Medulla oblongata (tissue), 1 donor: ENCODE results near the gene WSCD2.
A peak's percentile ranks its signal among the peaks of the same experiment; 100 is the strongest.

Source experiments
- DNase-seq: peaks from one replicate; pipeline ENCODE4 v3.0.0-alpha.2; 2015; ENCODE audit errors: extremely low spot score

The WSCD2 gene

DNA sequence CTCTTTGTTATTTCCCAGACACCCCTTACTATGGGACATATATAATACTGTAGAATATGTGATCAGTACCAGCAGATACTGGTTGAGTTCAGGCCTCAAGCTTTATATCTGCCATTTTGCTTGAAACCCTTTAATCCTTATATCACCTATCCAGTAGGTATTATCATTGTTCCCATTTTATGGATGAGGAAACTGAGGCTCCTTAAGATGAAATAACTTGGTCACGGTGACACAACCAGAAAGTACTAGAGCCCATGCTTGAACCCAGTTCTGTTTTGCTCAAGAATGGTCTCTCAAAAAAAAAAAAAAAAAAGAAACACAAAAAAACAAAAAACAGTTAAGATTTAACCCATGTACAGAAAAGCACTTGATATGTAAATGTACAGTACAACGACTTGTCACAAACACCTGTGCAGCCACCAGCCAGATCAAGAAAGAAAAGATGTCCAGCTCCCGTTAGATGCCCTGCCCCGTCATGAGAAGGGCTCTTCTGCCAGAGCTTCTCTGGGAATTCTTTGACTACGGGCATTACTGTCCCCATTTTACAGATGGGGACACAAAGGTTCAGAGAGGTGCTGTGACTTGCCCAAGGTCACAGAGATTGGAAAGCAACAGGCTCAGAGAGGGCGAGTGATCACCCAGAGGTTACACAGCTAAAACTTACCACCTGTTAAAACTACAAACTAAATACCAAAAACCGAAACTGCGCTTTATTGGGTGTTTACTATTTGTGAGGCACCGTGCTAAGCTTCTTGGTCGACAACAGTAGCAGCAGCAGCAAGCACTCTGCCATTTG is 669 bp upstream of the WSCD2 start:
- no peak for DNase-seq

GRCh38 chr12:108131035-108131434 is 1.9 kb downstream of the WSCD2 start:
- no peak for DNase-seq

- no peak for DNase-seq
Measured at GRCh38 chr12:108131657-108132126, 2.6 kb downstream of the WSCD2 start.

GRCh38 chr12:108133482-108133881 is 4.4 kb downstream of the WSCD2 start:
- DNase-seq, result no peak

GRCh38 chr12:108134744-108135143 is 5.7 kb downstream of the WSCD2 start:
- no peak for DNase-seq

GRCh38 chr12:108135627-108136026 is 6.5 kb downstream of the WSCD2 start:
- no peak for DNase-seq

DNA sequence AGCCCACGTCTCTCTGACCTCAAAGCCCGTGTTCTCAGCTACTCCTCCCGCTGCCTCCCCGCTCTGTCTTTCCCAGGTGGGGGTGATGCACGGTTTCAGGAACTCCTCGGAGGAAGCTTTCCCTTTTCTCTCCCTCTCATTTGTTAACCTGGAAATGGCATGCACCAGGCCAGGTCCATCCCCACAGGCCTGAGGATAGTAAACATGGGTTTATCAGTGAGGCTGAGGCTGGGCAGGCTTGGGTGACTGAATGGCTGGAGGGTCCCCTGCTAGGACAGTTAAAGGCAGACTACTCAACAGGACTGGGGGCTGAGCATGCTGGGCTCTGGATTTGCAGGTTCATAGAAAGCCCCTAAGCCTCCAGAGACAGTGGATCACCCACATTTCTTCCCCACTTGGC is 7.6 kb downstream of the WSCD2 start:
- DNase-seq, result no peak

- DNase-seq, result no peak
Measured at GRCh38 chr12:108139454-108139853, 10.4 kb downstream of the WSCD2 start.

DNA sequence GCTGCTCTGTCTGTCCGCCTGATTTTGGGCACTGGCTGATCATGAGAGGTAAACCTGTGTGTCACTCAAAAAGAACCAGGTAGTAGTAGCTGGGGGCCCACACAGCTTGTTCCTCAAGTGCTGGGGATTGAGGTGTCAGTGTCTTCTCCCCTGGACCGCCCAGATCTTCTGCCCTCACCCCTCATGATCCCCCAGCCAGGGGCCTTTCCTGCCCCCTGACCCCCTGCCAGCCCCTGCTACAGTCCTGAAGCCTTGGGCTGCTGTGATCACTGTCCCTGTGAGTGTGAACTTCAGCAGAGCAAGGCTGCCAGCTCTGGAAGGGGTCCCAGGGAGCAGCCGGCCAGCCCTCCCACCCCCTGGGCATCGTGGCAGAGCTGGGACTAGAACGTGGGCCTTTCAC is 11.4 kb downstream of the WSCD2 start:
- DNase-seq, result no peak

DNA sequence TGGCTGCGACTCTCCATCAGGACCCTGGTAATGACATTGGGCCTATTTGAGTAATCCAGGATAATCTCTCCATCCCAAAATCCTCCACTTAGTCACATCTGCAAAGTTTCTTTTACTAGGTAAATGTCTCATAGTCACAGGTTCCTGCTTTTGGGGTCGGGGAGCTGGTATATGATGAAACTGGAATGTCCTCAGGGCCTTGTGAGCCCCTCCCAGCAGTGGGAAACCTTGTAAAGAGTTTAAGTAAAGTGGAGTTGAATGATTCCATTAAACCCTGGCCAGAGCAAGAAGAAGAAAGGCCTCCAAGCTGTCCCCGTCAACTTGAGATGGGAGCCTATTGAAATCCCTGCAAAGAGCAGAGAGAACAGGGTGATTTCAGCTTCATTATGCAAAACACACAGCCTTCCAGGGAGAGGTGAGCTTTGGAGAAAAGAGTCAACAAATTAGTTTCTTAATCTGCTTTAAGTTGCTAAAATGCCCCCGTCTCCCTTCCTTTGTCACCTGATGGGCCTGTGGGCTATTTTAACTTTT is 12.6 kb downstream of the WSCD2 start:
- no peak for DNase-seq

GRCh38 chr12:108143144-108143543 is 14.1 kb downstream of the WSCD2 start:
- no peak for DNase-seq

DNA sequence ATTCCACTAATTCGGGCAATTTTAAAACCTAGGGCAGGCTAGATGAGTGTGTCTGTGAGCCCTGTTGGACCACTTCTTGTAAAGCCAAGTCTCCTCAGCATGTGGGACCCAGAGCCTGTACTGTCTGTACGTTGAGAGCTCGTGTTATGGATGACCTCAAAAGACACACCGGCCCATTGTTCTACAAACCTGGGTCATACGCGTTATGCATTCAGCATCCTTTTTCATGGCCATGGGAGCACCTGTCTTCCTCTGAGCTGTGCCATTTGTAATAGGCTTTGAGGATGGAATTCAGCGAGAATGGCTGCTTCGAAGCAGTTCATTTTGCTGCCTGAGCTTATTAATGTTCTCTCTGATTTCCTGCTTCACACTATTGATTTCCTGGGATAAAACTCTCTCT is 15.0 kb downstream of the WSCD2 start:
- DNase-seq, result no peak

DNA sequence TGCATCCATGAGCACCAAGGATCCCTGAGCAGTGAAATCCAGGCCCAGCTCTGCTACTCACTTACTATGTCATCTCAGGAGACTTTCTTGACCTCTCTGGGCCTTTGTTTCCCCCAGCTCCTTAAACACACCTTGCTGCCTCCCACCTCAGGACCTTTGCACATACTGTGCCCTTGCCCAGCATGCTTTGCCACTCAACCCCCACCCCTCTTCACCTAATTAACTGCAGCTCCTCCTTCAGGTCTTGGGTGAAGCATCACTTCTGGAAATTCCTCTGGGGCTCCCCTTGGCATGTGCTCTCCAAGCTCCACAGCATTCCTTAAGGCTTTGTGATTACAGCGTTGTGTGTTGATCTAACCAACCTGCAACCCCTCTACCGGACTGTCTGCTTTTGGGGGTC is 15.9 kb downstream of the WSCD2 start:
- no peak for DNase-seq

GRCh38 chr12:108146035-108146893 is 17.2 kb downstream of the WSCD2 start:
- no peak for DNase-seq

- DNase-seq, result no peak
Measured at GRCh38 chr12:108147279-108147678, 18.2 kb downstream of the WSCD2 start.

GRCh38 chr12:108148521-108149074 is 19.5 kb downstream of the WSCD2 start:
- DNase-seq, result no peak

- no peak for DNase-seq
Measured at GRCh38 chr12:108150436-108150835, 21.3 kb downstream of the WSCD2 start.

DNA sequence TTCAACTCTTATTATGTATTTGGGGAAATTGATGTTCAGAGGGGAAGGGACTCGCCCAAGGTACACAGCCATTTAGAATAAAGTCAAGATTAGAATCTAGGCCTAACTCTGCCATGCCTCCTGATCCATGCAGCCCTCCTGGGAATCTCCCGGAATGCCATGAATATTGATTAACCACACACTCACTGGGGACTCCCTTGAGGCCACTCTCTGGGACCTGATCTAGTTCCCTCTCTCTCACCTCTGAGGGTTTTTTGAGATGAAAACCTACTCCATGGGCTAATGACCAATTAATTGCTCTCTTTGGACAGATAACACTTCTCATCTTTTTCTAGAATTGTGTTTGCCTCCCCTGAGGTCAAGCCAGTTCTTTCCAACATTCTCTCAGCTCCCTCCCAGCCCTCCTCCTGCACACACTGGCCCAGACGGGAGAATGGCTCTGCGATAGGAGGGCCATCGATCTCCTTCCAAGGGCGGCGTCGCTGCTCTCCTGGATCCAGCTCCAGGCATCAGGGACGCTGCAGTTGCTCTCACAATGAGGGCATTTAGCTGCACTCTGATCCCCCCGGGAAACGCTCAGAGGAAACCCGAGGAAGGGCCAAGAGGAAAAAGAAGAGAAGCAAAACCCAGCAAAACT is 22.6 kb downstream of the WSCD2 start:
- no peak for DNase-seq

DNA sequence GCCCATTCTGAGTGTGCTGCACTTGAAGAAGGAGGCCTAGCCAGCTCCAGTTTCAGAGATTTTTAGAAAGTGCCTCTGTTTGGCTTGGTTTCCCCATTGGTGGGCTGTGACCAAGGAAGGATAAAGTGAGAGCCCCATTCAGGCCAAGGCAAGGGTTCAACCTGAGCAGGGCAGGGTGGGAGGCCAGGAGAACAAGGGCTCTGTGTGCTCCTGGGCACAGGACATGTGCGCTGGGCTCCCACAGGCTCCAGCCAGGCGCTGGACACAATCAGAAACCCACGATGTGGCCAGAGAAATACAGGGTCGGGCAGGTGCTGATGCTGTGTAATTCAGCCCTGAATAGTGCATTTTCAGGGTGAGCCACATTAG is 23.1 kb downstream of the WSCD2 start:
- DNase-seq, result no peak

DNA sequence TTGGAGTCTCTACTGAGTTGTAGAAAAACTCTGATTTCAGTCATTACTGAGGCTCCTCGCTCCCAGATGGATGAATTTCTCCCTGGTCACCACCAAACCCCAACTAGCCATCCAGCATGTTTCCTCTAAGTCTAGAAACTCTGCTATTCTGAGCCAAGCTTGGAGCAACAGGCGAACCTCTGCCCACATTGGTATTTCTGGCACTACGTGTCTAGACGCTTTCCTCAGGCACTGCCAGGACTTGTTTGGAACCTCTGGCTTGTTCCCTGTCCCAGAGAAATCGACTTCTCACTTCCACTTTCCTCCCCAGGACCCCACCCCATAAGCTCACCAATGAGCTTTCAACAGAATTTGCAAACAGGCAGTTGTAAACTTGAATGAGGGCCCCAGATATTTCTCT is 27.6 kb downstream of the WSCD2 start:
- DNase-seq, result peak; percentile 33

DNA sequence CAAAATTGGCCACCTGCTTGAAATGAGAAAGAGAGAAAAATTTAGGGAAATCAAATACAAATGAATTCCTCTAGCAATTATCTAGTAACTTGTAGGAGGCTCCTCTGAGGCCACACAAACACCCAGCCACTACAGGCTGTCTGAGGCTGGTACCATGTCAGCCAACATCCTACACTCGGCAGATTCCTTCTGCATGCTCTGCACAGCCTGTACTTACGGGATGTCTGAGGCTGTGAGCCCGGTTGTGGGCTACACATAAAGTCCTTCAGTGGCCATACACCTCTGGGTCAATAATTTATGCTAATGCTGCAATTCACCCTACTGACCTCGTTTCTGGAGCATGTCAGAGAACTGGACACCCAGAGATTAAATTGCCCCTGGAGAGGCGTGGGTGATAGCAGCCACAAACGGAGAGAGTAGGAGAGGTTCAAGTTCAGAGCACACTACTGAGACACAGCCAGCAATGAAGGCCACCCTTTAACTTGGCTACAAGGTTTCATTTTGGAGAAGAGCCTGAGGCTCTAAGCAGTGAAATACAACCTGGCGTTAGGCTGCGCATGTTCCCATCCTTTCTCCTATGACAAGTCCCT is 28.9 kb downstream of the WSCD2 start:
- no peak for DNase-seq

- no peak for DNase-seq
Measured at GRCh38 chr12:108162207-108162606, 33.1 kb downstream of the WSCD2 start.
